ENCODE data around the gene C4orf50.

- TF ChIP-seq CTCF (IDR thresholded peaks at IDR 0.05; ENCODE audit: low read depth, low read length, missing input control) = no peak
- TF ChIP-seq RXRA (IDR thresholded peaks at IDR 0.05) = no peak
- no peak for TF ChIP-seq ATF3 (IDR thresholded peaks at IDR 0.05)
- TF ChIP-seq SP1 (IDR thresholded peaks at IDR 0.05) = no peak
- no peak for TF ChIP-seq RAD21 (IDR thresholded peaks at IDR 0.05)
- no peak for TF ChIP-seq YY1 (IDR thresholded peaks at IDR 0.05)
- TF ChIP-seq EGR1 (IDR thresholded peaks at IDR 0.05; ENCODE audit: low read depth in 2 of 2) = no peak
- TF ChIP-seq TAF1 (conservative IDR thresholded peaks at IDR 0.05) = no peak
- TF ChIP-seq GABPA (IDR thresholded peaks at IDR 0.05 in 1 of 2, conservative IDR thresholded peaks at IDR 0.05 in 1 of 2) = no peak
- TF ChIP-seq JUND (IDR thresholded peaks at IDR 0.05) = no peak
Measured at GRCh38 chr4:5957076-5957475, 61.2 kb downstream of the C4orf50 start.
